HG02981 (cell line): Measurements from ENCODE around the gene SAMD10.
"Not testable (repeated sequence)": the region's sequence is repeated elsewhere in the genome, so short reads cannot be mapped to it uniquely, and the experiment has no call there.

ENCODE experiments used
- ATAC-seq: cut with Tn5 transposase; IDR thresholded peaks from one replicate; pipeline ENCODE4 v1.9.1; 2021; ENCODE audit warnings: mild to moderate bottlenecking, moderate library complexity; ENCODE audit not compliant: unreplicated experiment

The SAMD10 gene

DNA sequence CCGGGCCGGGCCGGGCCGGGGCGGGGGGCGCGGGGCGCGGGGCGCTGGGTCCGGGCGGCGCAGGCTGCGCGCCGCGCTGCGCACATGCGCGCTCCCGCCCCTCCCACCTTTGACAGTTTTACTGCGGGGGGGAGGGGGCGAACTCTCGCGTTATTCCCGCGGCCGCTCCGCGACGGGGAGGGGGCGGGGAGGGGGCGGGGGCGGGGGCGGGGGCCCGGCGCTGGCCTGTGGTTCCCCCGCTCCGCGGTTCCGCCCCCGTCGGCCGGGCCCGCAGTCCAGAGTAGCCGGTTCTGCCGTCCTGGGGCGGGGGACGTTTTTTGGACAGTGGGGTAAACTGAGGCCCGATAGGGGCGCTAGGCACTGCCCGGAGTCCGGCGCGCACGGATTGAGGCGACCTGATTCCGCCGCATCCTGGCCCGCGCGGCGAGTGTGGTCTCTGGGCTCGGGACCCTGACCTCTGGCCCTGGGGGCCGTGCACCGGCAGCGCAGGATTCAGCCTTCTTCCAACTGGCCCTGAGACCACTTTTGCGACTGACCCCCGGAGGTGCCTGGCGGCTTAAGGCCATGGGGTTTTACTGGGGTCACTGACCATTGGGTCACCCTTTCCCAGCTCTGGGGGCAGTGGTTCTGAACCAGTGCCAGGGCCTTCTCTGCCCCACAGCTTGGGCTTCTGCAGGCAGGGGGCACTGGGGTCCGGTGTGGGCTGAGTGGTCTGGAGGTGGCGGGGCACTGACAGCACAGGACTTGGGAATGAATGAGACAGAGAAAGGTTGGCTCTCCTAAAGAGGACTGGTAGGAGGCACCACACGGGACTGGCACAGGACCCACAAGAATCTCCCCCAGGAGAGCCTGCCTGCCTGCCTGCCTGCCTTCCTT is 9.4 kb downstream of the SAMD10 start, which contains the start of gene ZNF512B:
ZNF512B (minus strand) TSS at position 93 of the 876 bp plus-strand sequence. CDS start 1,980 bp downstream, outside the sequence.
- no peak for ATAC-seq

DNA sequence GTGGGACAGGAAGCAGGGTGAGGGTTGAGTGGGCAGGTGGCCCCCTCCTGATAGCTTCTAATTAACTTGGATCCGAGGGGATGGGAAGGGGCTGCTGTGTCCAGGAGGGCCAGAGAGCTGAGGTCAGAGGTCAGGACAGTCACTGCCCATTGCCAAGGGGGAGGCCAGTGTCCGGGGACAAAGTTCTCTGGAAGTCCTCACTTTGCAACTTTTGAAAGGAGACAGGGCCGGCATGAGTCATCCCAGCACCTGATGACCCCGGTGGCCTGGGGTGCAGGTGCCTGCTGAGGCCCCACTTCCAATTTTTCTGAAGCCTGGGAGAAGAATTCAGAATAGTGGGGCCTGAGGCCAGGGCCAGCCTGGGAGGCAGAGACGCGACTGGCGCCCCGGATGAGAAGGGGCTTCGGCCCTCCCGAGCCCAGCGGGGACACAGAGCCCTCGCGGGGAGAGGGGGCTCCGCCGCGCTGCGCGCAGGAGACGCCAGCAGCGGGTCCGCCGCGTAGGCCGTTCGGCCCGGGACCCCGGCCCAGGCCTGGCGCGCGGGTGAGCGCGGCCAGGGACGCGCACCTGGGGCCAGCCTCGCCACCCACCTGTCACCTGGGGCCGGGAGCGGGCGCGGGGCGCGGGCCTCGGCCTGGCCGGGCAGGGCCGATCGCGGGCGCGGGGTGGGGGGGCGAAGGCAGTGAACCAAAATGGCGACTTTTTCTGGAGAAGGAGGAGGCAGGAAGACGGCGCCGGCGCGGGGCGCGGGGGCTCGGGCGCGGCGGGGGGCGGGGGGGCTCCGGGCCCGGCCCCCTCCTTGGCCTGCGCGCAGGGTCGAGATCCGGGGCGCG is 10.3 kb downstream of the SAMD10 start:
- ATAC-seq = no peak

- ATAC-seq = no peak
These were observed 11.1 kb downstream of the SAMD10 start for GRCh38 chr20:63968136-63968927.

DNA sequence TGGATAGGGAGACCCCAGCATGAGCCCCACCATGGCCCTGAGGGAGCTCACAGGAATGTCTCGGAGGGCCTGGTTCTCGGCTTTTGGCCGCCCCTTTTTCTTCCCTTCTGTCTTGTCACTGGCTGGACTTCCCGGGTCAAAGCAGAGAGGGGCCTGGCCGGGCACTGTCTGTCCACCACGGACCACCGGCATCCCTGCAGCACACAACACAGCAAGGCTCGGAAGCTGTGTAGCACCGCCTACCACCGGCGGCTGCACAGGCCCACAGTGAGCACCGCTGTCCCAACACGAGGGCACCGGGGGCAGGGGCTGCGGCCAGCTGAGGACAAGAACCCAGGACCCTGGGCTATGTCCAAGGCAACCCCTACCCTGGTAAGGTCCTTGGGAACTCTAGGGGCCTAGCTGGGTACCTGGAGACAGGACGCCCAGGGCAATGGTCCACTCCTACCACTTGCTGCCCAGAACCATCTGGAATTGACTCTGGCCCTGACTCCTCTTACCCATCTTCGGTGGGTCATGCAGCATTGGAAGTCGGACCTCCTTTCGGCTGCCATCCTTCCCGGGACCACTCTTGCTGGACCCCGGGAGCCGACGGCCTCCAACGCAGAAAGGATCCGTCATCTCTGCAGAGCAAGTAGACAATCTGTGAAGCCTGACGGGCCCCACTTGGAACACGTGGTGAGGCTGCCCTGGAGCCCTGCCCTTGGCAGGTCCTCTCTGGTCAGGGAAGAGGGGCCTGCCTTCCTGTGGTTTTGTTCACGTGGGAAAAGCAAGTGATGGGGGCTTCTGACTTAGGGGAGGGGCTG is 11.9 kb downstream of the SAMD10 start:
- ATAC-seq = no peak

DNA sequence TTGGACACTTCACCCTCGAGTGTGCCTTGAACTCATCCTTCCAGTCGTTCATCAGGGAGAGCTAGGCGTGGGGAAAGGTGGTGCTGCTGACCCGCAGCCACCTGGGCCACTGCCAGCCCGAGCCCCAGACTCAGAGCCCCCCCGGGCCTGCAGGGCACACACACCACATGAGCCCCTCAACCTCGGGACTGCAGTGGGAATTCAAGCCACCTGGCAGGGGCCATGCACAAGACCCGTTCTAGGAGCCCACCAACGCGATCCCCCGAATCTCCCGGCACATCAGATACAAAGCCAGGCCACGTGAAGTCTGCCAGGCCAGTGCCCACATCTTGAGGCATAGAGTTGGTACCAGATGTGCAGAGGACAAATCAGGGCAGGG is 12.5 kb downstream of the SAMD10 start:
- ATAC-seq = no peak

DNA sequence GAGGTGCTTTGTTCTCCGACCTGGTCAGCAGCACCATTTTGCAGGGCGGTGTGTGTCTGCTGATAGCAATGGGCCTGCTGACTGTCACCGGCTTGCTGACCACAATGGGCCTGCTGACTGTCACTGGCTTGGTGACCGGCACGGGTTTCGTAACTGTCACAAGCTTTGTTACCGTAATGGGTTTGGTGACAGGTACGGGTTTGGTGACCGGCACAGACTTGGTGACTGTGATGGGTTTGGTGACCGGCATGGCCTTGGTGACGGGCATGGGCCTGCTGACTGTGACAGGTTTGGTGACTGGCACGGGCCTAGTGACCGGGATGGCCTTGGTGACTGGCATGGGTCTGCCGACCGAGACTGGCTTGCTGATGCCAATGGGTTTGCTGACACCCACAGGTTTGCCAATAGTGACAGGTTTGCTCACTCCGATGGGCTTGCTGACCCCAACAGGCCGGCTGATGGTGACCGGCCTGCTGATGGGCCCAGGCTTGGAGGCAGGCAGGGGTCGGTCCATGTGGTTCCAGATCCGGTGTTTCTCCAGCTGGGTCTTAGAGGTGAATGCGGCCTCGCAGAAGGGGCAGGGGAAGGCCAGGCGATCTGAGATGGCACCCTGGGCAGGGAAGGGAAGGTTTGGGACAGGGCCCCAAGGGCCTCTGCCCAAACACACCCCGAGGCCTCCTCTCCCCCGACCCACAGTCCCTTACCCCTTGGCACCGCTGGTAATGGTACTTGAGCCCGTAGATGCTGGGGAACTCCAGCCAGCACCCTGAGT is 13.1 kb downstream of the SAMD10 start:
- ATAC-seq = no peak

- no peak for ATAC-seq
These were observed 15.0 kb downstream of the SAMD10 start for GRCh38 chr20:63964412-63964811.

GRCh38 chr20:63963784-63964301 is 15.6 kb downstream of the SAMD10 start:
- ATAC-seq = no peak

DNA sequence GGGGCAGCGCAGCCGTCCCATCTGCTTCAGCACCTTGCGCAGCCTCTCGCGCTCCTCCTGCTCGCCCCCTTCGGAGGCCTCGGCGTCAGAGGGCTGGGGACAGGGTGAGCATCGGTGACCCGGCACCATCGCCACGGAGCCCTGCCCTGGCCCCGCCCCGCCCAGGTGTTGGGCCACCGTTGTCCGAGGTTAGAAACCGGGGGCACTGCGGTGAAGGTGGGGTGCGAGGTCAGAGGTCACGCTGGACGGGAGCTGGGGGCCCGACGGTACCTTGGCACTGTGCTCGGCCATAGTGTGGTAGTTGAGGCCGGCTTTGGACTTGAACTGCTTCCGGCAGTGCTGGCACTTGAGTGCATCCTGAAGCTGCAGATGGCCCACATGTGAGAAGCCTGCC is 16.1 kb downstream of the SAMD10 start:
- ATAC-seq = no peak

DNA sequence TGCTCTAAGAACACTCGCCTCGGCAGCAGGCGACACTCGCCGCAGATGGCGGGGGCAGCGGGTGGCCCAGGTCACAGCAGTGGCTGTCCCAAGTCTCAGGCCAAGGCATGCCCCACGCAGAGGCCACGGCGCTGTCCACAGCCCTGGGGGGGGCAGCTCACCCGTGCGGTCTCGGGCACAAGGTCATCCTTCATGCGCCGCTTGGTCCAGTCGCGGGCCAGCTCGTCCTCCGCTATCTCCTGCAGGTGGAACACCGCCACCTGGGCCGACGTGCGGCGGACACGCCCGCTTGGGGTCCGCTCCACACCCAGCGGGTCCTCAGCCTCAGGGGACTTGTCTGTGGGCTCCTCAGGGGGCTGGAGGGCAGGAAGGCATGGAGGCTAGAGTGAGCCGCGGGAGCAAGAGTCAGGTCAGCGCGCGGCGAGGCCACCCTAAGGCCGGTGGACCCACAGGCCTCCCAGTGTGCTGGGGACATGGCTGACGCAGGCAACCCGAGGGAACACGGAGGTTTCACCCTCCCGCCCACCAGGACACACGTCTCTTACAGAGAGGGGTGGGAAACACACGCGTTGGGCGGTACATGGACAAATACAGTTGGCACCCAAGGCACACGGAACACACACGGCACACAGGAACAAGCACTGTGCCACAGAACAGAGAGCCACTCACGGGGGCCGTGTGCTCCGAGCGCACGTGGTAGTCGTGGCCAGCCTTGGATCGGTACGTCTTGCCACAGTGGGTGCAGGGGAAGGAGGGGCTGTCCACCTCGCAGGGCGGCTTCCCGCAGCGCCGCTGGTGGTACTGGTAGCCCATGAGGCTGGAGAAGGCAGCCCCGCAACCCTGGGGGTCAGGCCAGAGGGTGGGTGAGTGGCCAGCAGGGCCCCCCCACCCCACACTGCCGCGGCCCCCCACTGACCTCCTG is 16.8 kb downstream of the SAMD10 start:
- no peak for ATAC-seq

DNA sequence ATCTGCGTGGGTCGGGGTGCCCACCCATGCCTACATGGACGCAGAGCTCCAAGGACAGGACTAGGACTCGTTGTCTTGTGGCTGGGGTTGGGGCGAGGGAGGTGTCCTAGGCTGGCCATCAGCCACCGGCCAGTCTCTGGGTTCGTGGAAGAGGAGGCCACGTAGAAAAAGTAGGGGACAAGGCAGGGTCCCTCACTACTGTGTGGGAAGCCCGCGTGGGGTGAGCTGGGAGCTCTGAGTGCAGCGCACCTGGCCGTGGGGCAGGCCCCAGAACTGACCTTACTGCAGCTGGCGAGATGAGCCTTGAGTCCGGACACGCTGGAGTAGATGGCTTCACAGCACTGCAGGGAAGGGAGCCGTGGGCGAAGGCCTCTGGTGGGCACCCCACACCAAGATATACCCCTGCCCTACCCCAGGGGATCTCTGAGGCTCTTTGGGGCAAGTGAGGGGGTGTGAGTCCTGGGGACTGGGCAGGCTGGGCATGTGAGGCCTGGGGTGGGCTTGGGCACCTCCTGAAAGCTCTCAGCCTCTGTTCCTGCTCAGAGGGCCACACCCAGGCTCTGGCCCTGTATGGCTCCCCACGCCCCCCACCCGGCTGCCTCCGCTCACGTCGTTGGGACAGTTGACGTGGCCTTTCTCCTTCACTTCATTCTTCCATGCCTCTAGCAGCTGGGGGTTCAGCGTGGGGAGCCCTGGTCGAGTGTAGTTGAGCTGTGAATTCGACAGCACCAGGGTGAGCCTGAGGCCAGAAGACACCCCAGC is 17.6 kb downstream of the SAMD10 start:
- no peak for ATAC-seq

- ATAC-seq = not testable (repeated sequence)
These were observed 18.5 kb downstream of the SAMD10 start for GRCh38 chr20:63960654-63961621.

- ATAC-seq = no peak
These were observed 19.8 kb downstream of the SAMD10 start for GRCh38 chr20:63959699-63960075.

DNA sequence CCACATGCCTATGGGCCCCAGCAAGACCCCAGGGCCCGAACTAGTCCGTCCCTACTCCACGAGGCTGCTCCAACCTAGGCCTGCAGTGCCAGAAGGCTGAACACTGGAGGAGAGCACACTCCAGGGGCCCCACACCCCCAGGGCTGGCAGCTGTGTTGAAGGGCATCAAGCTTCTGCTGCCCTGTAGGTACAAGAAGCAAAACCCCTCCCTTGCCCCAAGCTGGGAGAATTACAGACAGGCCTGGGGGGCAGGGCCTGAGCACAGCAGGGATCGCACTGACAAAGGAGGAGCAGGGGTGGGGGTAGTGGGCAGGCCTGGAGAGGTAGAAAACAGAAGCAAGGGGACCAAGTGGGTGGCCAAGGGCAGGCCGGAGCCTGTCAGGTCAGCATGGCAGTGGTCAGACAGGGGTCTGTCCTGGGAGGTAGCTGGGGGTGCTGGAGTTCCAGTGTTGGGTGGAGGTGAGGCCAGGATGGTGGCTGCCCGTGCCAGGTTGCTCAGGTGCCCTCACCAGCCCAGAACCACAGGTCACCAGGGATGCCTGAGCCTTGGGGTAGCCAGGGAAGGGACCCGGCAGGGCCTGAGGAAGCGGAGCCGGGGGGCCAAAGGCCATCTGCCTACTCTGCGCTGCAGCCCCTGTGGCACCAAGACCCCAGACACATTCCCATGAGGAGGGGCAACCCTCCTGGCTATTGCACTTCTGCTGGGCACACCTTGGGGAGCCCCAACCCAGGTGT is 20.3 kb downstream of the SAMD10 start:
- ATAC-seq = no peak

DNA sequence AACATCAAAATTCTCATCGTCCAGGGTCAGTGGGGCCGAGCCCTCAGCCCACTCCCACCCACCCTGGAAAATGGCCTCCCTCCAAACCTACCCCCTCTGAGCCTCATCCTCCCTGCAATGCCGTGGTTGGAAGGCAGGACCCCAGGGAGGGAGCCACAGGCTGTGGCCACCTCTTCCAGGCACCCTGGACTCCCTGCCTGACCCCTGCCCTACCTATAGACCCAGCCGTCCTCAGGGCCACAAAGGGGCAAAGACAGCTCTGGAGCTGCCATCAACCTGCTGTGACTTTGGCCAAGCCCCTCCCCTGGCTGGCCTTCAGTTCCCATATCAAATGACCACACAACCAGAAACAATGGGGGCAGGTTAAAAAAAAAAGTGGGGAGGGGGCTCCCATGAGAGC is 21.0 kb downstream of the SAMD10 start:
- ATAC-seq = no peak
